ENCODE measurements around the gene STK4.

Gene STK4

DNA sequence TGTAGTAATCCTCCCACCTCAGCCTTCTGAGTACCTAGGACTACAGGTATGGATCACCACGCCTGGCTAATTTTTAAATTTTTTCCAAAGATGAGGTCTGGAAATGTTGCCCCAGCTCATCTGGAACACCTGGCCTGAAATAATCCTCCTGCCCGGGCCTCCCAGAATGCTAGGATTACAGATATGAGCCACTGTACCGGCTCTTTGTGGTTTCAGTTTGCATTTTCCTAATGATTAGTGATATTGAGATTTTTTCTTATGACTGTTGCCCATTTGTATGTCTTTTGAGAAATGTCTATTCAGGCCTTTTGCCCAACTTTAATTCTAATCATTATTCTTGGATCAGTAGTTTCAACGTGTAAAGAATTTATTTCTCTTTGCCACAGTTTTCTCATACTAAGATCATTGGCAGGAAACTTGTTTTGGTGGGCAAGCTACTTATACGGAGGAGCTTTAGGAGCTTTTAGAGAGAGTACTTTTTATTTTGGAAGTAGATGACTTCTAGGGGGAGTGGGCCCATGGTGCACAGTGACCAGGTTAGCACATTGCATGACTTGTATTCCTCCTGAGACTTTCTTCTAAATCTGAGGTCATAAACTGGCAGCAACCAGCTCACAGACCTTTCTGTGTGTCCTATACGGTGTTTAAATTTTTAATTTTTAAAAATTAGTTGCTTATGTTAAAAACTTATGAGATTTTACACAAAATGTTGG lies 62.3 kb downstream of the STK4 start:
- H3K36me3 ChIP-seq (ENCODE audit: insufficient read depth, insufficient read length, low read length) = peaks cover 31% of the 10 kb centered on the region
- no peak overlapping the region for H3K4me3 ChIP-seq (ENCODE audit: insufficient read length, low read depth)
- H3K9ac ChIP-seq (ENCODE audit: insufficient read length, low read depth) = no peak overlapping the region
- H3K4me1 ChIP-seq (ENCODE audit: insufficient read depth, insufficient read length) = no peaks in the 10 kb centered on the region
- H3K9me3 ChIP-seq (ENCODE audit: insufficient read depth, low read length) = no peaks in the 10 kb centered on the region
- DNase-seq (ENCODE audit: low read depth, low spot score) = no peak
- TF ChIP-seq YY1 (IDR thresholded peaks at IDR 0.05; ENCODE audit: insufficient read depth, insufficient read length) = no peak
- TF ChIP-seq ZNF274 (IDR thresholded peaks at IDR 0.05; ENCODE audit: low read depth, low read length) = no peak
- TF ChIP-seq SUZ12 (IDR thresholded peaks at IDR 0.05; ENCODE audit: extremely low read depth, insufficient read depth, insufficient read length) = no peak
- no peaks in the 10 kb centered on the region for H3K27me3 ChIP-seq (ENCODE audit: insufficient read depth, insufficient read length)

DNA sequence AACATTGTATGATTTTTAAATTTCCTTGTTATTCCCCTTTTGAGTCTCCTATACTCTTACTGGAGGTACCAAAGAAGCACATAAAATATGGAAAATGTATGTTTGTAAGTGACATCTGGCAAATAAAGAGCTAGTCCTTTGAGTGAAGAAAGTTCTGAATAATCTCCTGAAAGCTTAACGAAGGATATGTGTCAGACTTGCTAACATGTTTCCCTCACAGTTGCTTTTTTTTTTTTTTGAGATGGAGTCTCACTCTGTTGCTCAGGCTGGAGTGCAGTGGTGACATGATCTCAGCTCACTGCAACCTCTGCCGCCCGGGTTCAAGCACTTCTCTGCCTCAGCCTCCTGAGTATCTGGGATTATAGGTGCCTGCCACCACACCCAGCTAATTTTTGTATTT lies 63.6 kb downstream of the STK4 start:
- Histone ChIP-seq H3K9me3 (ENCODE audit: insufficient read depth, low read length) (no peaks in the 10 kb centered on the region), H3K27me3 (ENCODE audit: insufficient read depth, insufficient read length) (no peaks in the 10 kb centered on the region), H3K4me3 (ENCODE audit: insufficient read length, low read depth) (no peak overlapping the region), H3K9ac (ENCODE audit: insufficient read length, low read depth) (no peak overlapping the region), H3K4me1 (ENCODE audit: insufficient read depth, insufficient read length) (no peaks in the 10 kb centered on the region), H3K36me3 (ENCODE audit: insufficient read depth, insufficient read length, low read length) (peaks cover 27% of the 10 kb centered on the region)
- TF ChIP-seq SUZ12 (IDR thresholded peaks at IDR 0.05; ENCODE audit: extremely low read depth, insufficient read depth, insufficient read length) (no peak), YY1 (IDR thresholded peaks at IDR 0.05; ENCODE audit: insufficient read depth, insufficient read length) (no peak), ZNF274 (IDR thresholded peaks at IDR 0.05; ENCODE audit: low read depth, low read length) (no peak)
- no peak for DNase-seq (ENCODE audit: low read depth, low spot score)

DNA sequence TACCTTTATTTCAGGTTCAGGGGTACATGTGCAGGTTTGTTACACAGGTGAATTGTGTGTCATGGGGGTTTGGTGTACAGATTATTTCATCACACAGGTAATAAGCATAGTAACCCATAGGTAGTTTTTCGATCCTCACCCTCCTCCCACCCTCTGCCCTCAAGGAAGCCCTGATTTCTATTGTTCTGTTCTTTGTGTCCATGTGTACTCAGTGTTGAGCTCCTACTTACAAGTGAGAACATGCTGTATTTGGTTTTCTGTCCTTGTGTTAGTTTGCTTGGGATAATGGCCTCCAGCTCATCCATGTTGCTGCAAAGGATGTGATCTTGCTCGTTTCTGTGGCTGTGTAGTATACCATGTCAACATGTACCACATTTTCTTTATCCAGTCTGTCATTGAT lies 66.0 kb downstream of the STK4 start:
- no peaks in the 10 kb centered on the region for H3K27me3 ChIP-seq (ENCODE audit: insufficient read depth, insufficient read length)
- DNase-seq (ENCODE audit: low read depth, low spot score) = no peak
- H3K4me1 ChIP-seq (ENCODE audit: insufficient read depth, insufficient read length) = no peaks in the 10 kb centered on the region
- no peak for TF ChIP-seq SUZ12 (IDR thresholded peaks at IDR 0.05; ENCODE audit: extremely low read depth, insufficient read depth, insufficient read length)
- no peak for TF ChIP-seq ZNF274 (IDR thresholded peaks at IDR 0.05; ENCODE audit: low read depth, low read length)
- no peak for TF ChIP-seq YY1 (IDR thresholded peaks at IDR 0.05; ENCODE audit: insufficient read depth, insufficient read length)
- no peak overlapping the region for H3K4me3 ChIP-seq (ENCODE audit: insufficient read length, low read depth)
- no peaks in the 10 kb centered on the region for H3K9me3 ChIP-seq (ENCODE audit: insufficient read depth, low read length)
- H3K9ac ChIP-seq (ENCODE audit: insufficient read length, low read depth) = no peak overlapping the region
- peaks cover 8% of the 10 kb centered on the region for H3K36me3 ChIP-seq (ENCODE audit: insufficient read depth, insufficient read length, low read length)

DNA sequence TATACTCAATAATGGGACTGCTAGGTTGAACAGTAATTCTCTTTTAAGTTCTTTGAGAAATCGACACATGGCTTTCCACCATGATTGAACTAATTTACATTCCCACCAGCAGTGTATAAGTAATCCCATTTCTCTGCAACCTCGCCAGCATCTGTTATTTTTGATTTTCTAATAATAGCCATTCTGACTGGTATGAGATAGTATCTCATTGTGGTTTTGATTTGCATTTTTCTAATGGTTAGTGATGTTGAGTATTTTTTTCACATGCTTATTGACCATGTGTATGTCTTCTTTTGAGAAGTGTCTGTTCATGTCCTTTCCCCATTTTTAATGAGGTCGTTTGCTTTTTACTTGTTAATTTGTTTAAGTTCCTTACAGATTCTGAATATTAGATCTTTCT lies 66.5 kb downstream of the STK4 start:
- H3K27me3 ChIP-seq (ENCODE audit: insufficient read depth, insufficient read length) = no peaks in the 10 kb centered on the region
- H3K4me1 ChIP-seq (ENCODE audit: insufficient read depth, insufficient read length) = no peaks in the 10 kb centered on the region
- peaks cover 8% of the 10 kb centered on the region for H3K36me3 ChIP-seq (ENCODE audit: insufficient read depth, insufficient read length, low read length)
- H3K9ac ChIP-seq (ENCODE audit: insufficient read length, low read depth) = no peak overlapping the region
- no peak for TF ChIP-seq YY1 (IDR thresholded peaks at IDR 0.05; ENCODE audit: insufficient read depth, insufficient read length)
- no peak for TF ChIP-seq SUZ12 (IDR thresholded peaks at IDR 0.05; ENCODE audit: extremely low read depth, insufficient read depth, insufficient read length)
- no peak for TF ChIP-seq ZNF274 (IDR thresholded peaks at IDR 0.05; ENCODE audit: low read depth, low read length)
- DNase-seq (ENCODE audit: low read depth, low spot score) = no peak
- H3K4me3 ChIP-seq (ENCODE audit: insufficient read length, low read depth) = no peak overlapping the region
- H3K9me3 ChIP-seq (ENCODE audit: insufficient read depth, low read length) = no peaks in the 10 kb centered on the region

DNA sequence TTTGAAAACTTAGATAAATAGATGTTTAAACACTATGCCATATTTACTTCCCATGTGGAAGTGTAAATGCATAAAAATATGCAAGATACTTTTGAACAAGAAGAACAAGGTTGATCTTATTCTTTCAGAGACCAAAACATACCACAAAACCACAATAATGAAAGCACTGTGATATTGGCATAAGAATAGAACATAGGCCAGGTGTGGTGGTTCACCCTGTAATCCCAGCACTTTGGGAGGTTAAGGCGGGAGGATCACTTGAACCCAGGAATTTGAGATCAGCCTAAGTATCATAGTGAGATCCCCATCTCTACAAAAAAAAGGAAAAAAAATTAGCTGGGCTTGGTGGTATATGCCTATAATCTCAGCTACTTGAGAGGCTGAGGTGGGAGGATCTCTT lies 68.1 kb downstream of the STK4 start:
- TF ChIP-seq ZNF274 (IDR thresholded peaks at IDR 0.05; ENCODE audit: low read depth, low read length) (no peak), SUZ12 (IDR thresholded peaks at IDR 0.05; ENCODE audit: extremely low read depth, insufficient read depth, insufficient read length) (no peak), YY1 (IDR thresholded peaks at IDR 0.05; ENCODE audit: insufficient read depth, insufficient read length) (no peak)
- Histone ChIP-seq H3K9ac (ENCODE audit: insufficient read length, low read depth) (no peak overlapping the region), H3K36me3 (ENCODE audit: insufficient read depth, insufficient read length, low read length) (peaks cover 3% of the 10 kb centered on the region), H3K4me3 (ENCODE audit: insufficient read length, low read depth) (no peak overlapping the region), H3K27me3 (ENCODE audit: insufficient read depth, insufficient read length) (no peaks in the 10 kb centered on the region), H3K4me1 (ENCODE audit: insufficient read depth, insufficient read length) (no peaks in the 10 kb centered on the region), H3K9me3 (ENCODE audit: insufficient read depth, low read length) (no peaks in the 10 kb centered on the region)
- no peak for DNase-seq (ENCODE audit: low read depth, low spot score)

DNA sequence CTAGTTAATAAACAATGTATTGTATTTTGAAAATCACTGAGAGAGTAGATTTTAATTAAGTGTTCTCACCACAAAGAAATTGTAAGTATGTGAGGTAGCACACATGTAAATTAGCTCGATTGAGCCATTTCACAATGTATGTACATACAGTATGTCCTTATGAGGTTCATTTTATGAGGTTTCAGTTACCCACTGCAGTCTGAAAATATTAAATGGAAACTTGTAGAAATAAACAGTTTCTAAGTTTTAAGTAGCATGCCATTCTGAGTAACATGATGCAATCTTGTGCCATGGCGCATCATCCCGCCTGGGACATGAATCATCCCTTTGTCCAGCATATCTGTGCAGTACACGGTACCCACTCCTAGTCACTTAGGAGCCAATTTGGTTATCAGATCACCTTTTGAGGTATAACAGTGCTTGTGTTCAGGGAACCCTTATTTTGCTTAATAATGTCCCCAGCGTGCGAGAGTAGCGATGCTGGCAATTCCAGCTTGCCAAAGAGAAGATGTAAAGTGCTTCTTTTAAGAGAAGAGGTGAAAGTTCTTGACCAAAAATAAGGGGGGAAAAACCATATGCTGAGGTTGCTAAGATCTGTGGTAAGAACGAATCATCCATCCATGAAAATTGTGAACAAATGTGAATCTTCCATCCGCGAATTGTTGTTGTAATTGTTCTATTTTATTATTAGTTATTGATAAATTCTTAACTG lies 69.9 kb downstream of the STK4 start:
- Histone ChIP-seq H3K9me3 (ENCODE audit: insufficient read depth, low read length) (peaks cover 7% of the 10 kb centered on the region; the same call in 1 of the 2 replicates), H3K4me3 (ENCODE audit: insufficient read length, low read depth) (no peak overlapping the region), H3K9ac (ENCODE audit: insufficient read length, low read depth) (no peak overlapping the region), H3K27me3 (ENCODE audit: insufficient read depth, insufficient read length) (no peaks in the 10 kb centered on the region), H3K4me1 (ENCODE audit: insufficient read depth, insufficient read length) (no peaks in the 10 kb centered on the region), H3K36me3 (ENCODE audit: insufficient read depth, insufficient read length, low read length) (no peaks in the 10 kb centered on the region)
- TF ChIP-seq ZNF274 (IDR thresholded peaks at IDR 0.05; ENCODE audit: low read depth, low read length) (no peak), YY1 (IDR thresholded peaks at IDR 0.05; ENCODE audit: insufficient read depth, insufficient read length) (no peak), SUZ12 (IDR thresholded peaks at IDR 0.05; ENCODE audit: extremely low read depth, insufficient read depth, insufficient read length) (no peak)
- no peak for DNase-seq (ENCODE audit: low read depth, low spot score)

DNA sequence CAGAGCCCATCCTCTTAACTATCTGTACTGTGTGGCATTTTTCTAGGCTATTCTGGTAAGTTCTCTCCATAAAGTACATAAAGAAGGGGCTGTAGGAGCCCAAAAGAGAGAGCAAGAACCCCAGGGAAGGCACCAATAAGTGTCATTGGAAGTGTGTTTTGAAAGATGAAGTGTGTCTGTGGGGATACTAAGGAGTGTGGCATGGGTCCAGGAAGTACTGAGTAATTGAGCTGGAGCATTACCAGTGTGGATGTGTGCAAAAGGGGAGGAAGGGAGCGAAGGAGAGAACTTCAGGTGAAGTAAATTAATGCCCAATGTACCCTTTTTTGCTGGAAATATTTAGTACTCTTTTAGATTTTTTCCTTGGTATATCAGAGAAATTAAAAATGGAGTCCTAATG lies 70.7 kb downstream of the STK4 start:
- H3K36me3 ChIP-seq (ENCODE audit: insufficient read depth, insufficient read length, low read length) = no peaks in the 10 kb centered on the region
- peaks cover 7% of the 10 kb centered on the region; the same call in 1 of the 2 replicates for H3K9me3 ChIP-seq (ENCODE audit: insufficient read depth, low read length)
- H3K4me3 ChIP-seq (ENCODE audit: insufficient read length, low read depth) = no peak overlapping the region
- H3K9ac ChIP-seq (ENCODE audit: insufficient read length, low read depth) = no peak overlapping the region
- no peaks in the 10 kb centered on the region for H3K4me1 ChIP-seq (ENCODE audit: insufficient read depth, insufficient read length)
- DNase-seq (ENCODE audit: low read depth, low spot score) = no peak
- no peaks in the 10 kb centered on the region for H3K27me3 ChIP-seq (ENCODE audit: insufficient read depth, insufficient read length)
- TF ChIP-seq YY1 (IDR thresholded peaks at IDR 0.05; ENCODE audit: insufficient read depth, insufficient read length) (no peak), SUZ12 (IDR thresholded peaks at IDR 0.05; ENCODE audit: extremely low read depth, insufficient read depth, insufficient read length) (no peak), ZNF274 (IDR thresholded peaks at IDR 0.05; ENCODE audit: low read depth, low read length) (no peak)

Data from NT2/D1 (cell line).